ENCODE measurements around the gene SUCLG2.

Gene SUCLG2

GRCh38 chr3:67463656-67464055 is 190.8 kb downstream of the SUCLG2 start:
- TF ChIP-seq ZFP3 (CRISPR knock-in tag; IDR thresholded peaks at IDR 0.05) (no peak), CREB5 (CRISPR knock-in tag; IDR thresholded peaks at IDR 0.05; ENCODE audit: low read depth) (no peak), OSR1 (CRISPR knock-in tag; IDR thresholded peaks at IDR 0.05) (no peak), PPARA (CRISPR knock-in tag; IDR thresholded peaks at IDR 0.05; ENCODE audit: borderline replicate concordance) (no peak), ZNF565 (CRISPR knock-in tag; conservative IDR thresholded peaks at IDR 0.05; ENCODE audit: low read depth) (no peak), TCF4 (CRISPR knock-in tag; IDR thresholded peaks at IDR 0.05; ENCODE audit: borderline replicate concordance) (no peak), POU6F1 (CRISPR knock-in tag; IDR thresholded peaks at IDR 0.05; ENCODE audit: borderline replicate concordance, low read depth) (no peak)
- ATAC-seq = no peak

GRCh38 chr3:67462187-67462586 is 192.2 kb downstream of the SUCLG2 start:
- TF ChIP-seq ZC3H10 (CRISPR knock-in tag; IDR thresholded peaks at IDR 0.05) = no peak
- TF ChIP-seq ISL1 (CRISPR knock-in tag; IDR thresholded peaks at IDR 0.05) = no peak
- peak; percentile 67 for ATAC-seq

GRCh38 chr3:67461667-67462142 is 192.7 kb downstream of the SUCLG2 start:
- TF ChIP-seq GLIS3 (CRISPR knock-in tag; IDR thresholded peaks at IDR 0.05) (no peak), ZNF70 (CRISPR knock-in tag; IDR thresholded peaks at IDR 0.05) (no peak), BACH2 (CRISPR knock-in tag; IDR thresholded peaks at IDR 0.05; ENCODE audit: borderline replicate concordance) (no peak), CREB5 (CRISPR knock-in tag; IDR thresholded peaks at IDR 0.05; ENCODE audit: low read depth) (no peak), POU6F1 (CRISPR knock-in tag; IDR thresholded peaks at IDR 0.05; ENCODE audit: borderline replicate concordance, low read depth) (no peak), ISL1 (CRISPR knock-in tag; IDR thresholded peaks at IDR 0.05) (no peak)
- peak; percentile 84 for ATAC-seq

- peak; percentile 42 for ATAC-seq
- TF ChIP-seq ESRRG (CRISPR knock-in tag; IDR thresholded peaks at IDR 0.05) (no peak), ISL1 (CRISPR knock-in tag; IDR thresholded peaks at IDR 0.05) (no peak), RARB (CRISPR knock-in tag; IDR thresholded peaks at IDR 0.05) (no peak), GLIS3 (CRISPR knock-in tag; IDR thresholded peaks at IDR 0.05) (no peak), SNAI2 (CRISPR knock-in tag; IDR thresholded peaks at IDR 0.05) (no peak), CSDC2 (CRISPR knock-in tag; IDR thresholded peaks at IDR 0.05) (no peak), ZFP3 (CRISPR knock-in tag; IDR thresholded peaks at IDR 0.05) (no peak), BACH2 (CRISPR knock-in tag; IDR thresholded peaks at IDR 0.05; ENCODE audit: borderline replicate concordance) (no peak), OSR1 (CRISPR knock-in tag; IDR thresholded peaks at IDR 0.05) (no peak), ZNF8 (CRISPR knock-in tag; IDR thresholded peaks at IDR 0.05) (no peak), TCF4 (CRISPR knock-in tag; IDR thresholded peaks at IDR 0.05; ENCODE audit: borderline replicate concordance) (no peak), CREB5 (CRISPR knock-in tag; IDR thresholded peaks at IDR 0.05; ENCODE audit: low read depth) (no peak), CSRNP3 (CRISPR knock-in tag; IDR thresholded peaks at IDR 0.05) (no peak), ZC3H10 (CRISPR knock-in tag; IDR thresholded peaks at IDR 0.05) (no peak), TOX (CRISPR knock-in tag; IDR thresholded peaks at IDR 0.05; ENCODE audit: borderline replicate concordance) (no peak), ZFP30 (CRISPR knock-in tag; IDR thresholded peaks at IDR 0.05) (no peak), ARNTL (CRISPR knock-in tag; IDR thresholded peaks at IDR 0.05; ENCODE audit: borderline replicate concordance, low read depth) (no peak), POU6F1 (CRISPR knock-in tag; IDR thresholded peaks at IDR 0.05; ENCODE audit: borderline replicate concordance, low read depth) (no peak)
Observed at GRCh38 chr3:67460841-67461510, 193.4 kb downstream of the SUCLG2 start.

Measured in SK-N-SH treated with all-trans-retinoic acid at 6 μM for 48 hours (cell line).